HG03460 (cell line): ENCODE results near the gene PDCD6IP.
"Not testable (repeated sequence)": the region's sequence is repeated elsewhere in the genome, so short reads cannot be mapped to it uniquely, and the experiment has no call there.

Experiments
- ATAC-seq: cut with Tn5 transposase; IDR thresholded peaks from one replicate; pipeline ENCODE4 v1.9.1; 2021; ENCODE audit not compliant: unreplicated experiment

The PDCD6IP gene

GRCh38 chr3:33839283-33839682 lies 40.9 kb downstream of the PDCD6IP start:
- ATAC-seq: no peak

- no peak for ATAC-seq
Measured at GRCh38 chr3:33840179-33840578, 41.7 kb downstream of the PDCD6IP start.

- no peak for ATAC-seq
Measured at GRCh38 chr3:33848624-33849347, 50.4 kb downstream of the PDCD6IP start.

GRCh38 chr3:33850599-33850998 lies 52.2 kb downstream of the PDCD6IP start:
- not testable (repeated sequence) for ATAC-seq

GRCh38 chr3:33855407-33855806 lies 57.0 kb downstream of the PDCD6IP start:
- ATAC-seq: not testable (repeated sequence)

- no peak for ATAC-seq
Measured at GRCh38 chr3:33855884-33856546, 57.6 kb downstream of the PDCD6IP start.

GRCh38 chr3:33857701-33858100 lies 59.3 kb downstream of the PDCD6IP start:
- not testable (repeated sequence) for ATAC-seq

GRCh38 chr3:33858131-33858530 lies 59.7 kb downstream of the PDCD6IP start:
- no peak for ATAC-seq

- no peak for ATAC-seq
Measured at GRCh38 chr3:33860373-33861050, 62.1 kb downstream of the PDCD6IP start.

- ATAC-seq: no peak
Measured at GRCh38 chr3:33865133-33865532, 66.7 kb downstream of the PDCD6IP start.

- no peak for ATAC-seq
Measured at GRCh38 chr3:33868309-33868708, 69.9 kb downstream of the PDCD6IP start.

GRCh38 chr3:33869977-33870376 lies 71.5 kb downstream of the PDCD6IP start:
- ATAC-seq: no peak

- ATAC-seq: no peak
Measured at GRCh38 chr3:33874815-33875214, 76.4 kb downstream of the PDCD6IP start.

- no peak for ATAC-seq
Measured at GRCh38 chr3:33875680-33876079, 77.2 kb downstream of the PDCD6IP start.

GRCh38 chr3:33877187-33877586 lies 78.8 kb downstream of the PDCD6IP start:
- ATAC-seq: no peak

GRCh38 chr3:33879540-33879939 lies 81.1 kb downstream of the PDCD6IP start:
- no peak for ATAC-seq

GRCh38 chr3:33881156-33882064 lies 83.0 kb downstream of the PDCD6IP start:
- ATAC-seq: no peak

- ATAC-seq: no peak
Measured at GRCh38 chr3:33882296-33882695, 83.9 kb downstream of the PDCD6IP start.

GRCh38 chr3:33883538-33883950 lies 85.1 kb downstream of the PDCD6IP start:
- no peak for ATAC-seq

- ATAC-seq: no peak
Measured at GRCh38 chr3:33883951-33884561, 85.6 kb downstream of the PDCD6IP start.

GRCh38 chr3:33884701-33885100 lies 86.3 kb downstream of the PDCD6IP start:
- ATAC-seq: no peak
